ENCODE measurements around the gene SGCD. TPM values are rescaled to one million over a fixed set of nuclear protein-coding genes. Genes with fewer than 3 reads are reported as not detected.

The SGCD gene
- total RNA-seq, 4 donors from 2014 or later = 3.4 to 86.5 (median 8.1) TPM

DNA sequence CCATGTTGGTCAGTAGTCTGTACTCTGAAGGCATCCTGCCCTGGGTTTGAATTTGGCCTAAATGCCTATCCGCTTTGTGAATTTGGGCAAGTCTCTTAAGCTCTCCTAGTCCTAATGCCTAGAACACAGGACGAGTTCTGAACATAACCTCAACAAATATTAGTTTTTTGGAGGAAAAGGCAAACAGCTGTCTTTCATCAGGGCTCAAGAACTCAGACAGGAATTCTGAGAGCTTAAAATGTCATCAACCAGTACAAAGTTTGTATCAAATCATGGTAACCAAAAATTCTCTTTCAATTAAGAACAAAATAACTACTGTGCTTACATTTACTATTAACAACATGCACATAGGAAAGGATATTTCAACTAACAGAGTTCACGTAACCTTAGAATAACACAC lies 340.7 kb downstream of the SGCD start:
- TF ChIP-seq POLR2A (IDR thresholded peaks at IDR 0.05) = no peak
- TF ChIP-seq, protein P1, sequence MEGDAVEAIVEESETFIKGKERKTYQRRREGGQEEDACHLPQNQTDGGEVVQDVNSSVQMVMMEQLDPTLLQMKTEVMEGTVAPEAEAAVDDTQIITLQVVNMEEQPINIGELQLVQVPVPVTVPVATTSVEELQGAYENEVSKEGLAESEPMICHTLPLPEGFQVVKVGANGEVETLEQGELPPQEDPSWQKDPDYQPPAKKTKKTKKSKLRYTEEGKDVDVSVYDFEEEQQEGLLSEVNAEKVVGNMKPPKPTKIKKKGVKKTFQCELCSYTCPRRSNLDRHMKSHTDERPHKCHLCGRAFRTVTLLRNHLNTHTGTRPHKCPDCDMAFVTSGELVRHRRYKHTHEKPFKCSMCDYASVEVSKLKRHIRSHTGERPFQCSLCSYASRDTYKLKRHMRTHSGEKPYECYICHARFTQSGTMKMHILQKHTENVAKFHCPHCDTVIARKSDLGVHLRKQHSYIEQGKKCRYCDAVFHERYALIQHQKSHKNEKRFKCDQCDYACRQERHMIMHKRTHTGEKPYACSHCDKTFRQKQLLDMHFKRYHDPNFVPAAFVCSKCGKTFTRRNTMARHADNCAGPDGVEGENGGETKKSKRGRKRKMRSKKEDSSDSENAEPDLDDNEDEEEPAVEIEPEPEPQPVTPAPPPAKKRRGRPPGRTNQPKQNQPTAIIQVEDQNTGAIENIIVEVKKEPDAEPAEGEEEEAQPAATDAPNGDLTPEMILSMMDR (IDR thresholded peaks at IDR 0.05) = no peak
- no peaks in the 10 kb centered on the region for H3K27me3 ChIP-seq
- H3K9me3 ChIP-seq = no peaks in the 10 kb centered on the region
- DNase-seq = no peak
- H3K4me3 ChIP-seq = no peak overlapping the region
- intact Hi-C loops (cut with DNase I; ENCODE audit: low total_unique reads) = no loop called here
- H3K36me3 ChIP-seq = no peaks in the 10 kb centered on the region
- no peak overlapping the region for H3K27ac ChIP-seq
- H3K4me1 ChIP-seq = no peaks in the 10 kb centered on the region

GRCh38 chr5:156669416-156669815 lies 342.5 kb downstream of the SGCD start:
- Histone ChIP-seq H3K27me3 (no peaks in the 10 kb centered on the region), H3K9me3 (no peaks in the 10 kb centered on the region), H3K36me3 (no peaks in the 10 kb centered on the region), H3K4me1 (no peaks in the 10 kb centered on the region), H3K27ac (no peak overlapping the region), H3K4me3 (no peak overlapping the region)
- TF ChIP-seq, protein P1 (IDR thresholded peaks at IDR 0.05) = no peak
- no peak for TF ChIP-seq POLR2A (IDR thresholded peaks at IDR 0.05)
- DNase-seq = no peak
- intact Hi-C loops (cut with DNase I; ENCODE audit: low total_unique reads) = no loop called here

DNA sequence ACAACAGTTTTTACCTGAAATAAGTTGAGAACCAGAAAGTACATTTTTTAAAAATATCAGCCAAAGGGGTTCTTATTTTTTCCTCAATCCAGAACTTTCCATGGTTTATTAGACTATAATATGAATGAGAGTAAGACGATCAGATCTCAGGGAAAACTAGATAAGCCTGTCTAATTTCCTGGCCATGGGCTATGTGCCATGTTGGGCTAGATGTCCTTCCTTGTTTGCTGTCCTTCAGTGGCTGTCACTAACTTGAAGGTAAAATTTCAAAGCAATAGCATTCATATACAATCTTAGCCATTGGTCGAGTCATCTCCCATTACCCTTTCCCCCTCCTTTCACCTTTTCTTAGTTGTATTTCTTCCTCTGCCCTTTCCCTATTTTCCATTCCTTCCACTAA lies 343.7 kb downstream of the SGCD start:
- no peak for DNase-seq
- no peak overlapping the region for H3K27ac ChIP-seq
- H3K4me1 ChIP-seq = no peaks in the 10 kb centered on the region
- no peak overlapping the region for H3K4me3 ChIP-seq
- H3K9me3 ChIP-seq = no peaks in the 10 kb centered on the region
- intact Hi-C loops (cut with DNase I; ENCODE audit: low total_unique reads) = no loop called here
- H3K27me3 ChIP-seq = no peaks in the 10 kb centered on the region
- H3K36me3 ChIP-seq = no peaks in the 10 kb centered on the region
- TF ChIP-seq, protein P1 (IDR thresholded peaks at IDR 0.05) = no peak
- no peak for TF ChIP-seq POLR2A (IDR thresholded peaks at IDR 0.05)

DNA sequence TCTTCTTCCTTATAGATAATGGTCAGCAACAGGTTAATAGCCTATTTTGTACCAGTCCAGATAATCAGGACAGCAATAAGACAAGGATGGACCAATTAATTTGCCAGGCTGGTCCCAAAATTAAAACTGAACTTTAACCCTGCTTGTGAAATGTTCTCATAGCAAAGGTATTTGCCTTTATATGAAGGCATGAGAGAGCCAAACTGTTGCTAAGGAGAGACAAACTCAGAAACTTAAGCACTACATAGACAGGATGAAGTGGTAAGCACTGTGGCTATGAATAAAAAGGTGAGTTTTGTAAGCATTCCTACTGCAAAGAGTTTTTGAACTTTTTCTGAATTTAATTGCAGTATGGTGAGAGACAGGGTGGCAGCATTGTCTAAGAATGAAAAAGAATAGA lies 348.4 kb downstream of the SGCD start:
- TF ChIP-seq POLR2A (IDR thresholded peaks at IDR 0.05) = no peak
- TF ChIP-seq, protein P1 (IDR thresholded peaks at IDR 0.05) = no peak
- Histone ChIP-seq H3K27me3 (no peaks in the 10 kb centered on the region), H3K36me3 (no peaks in the 10 kb centered on the region), H3K27ac (no peak overlapping the region), H3K9me3 (no peaks in the 10 kb centered on the region), H3K4me1 (no peaks in the 10 kb centered on the region), H3K4me3 (no peak overlapping the region)
- intact Hi-C loops (cut with DNase I; ENCODE audit: low total_unique reads) = no loop called here
- no peak for DNase-seq

GRCh38 chr5:156677963-156678362 lies 351.0 kb downstream of the SGCD start:
- Histone ChIP-seq H3K27ac (no peak overlapping the region), H3K4me3 (no peak overlapping the region), H3K27me3 (no peaks in the 10 kb centered on the region), H3K9me3 (no peaks in the 10 kb centered on the region), H3K4me1 (no peaks in the 10 kb centered on the region), H3K36me3 (no peaks in the 10 kb centered on the region)
- intact Hi-C loops (cut with DNase I; ENCODE audit: low total_unique reads) = no loop called here
- TF ChIP-seq, protein P1 (IDR thresholded peaks at IDR 0.05) = no peak
- no peak for TF ChIP-seq POLR2A (IDR thresholded peaks at IDR 0.05)
- no peak for DNase-seq

Data from uterus (tissue), 4 donors.